ENCODE results near the gene MEPCE.

Gene MEPCE

GRCh38 chr7:100400656-100401055 lies 29.0 kb upstream of the MEPCE start:
- Histone ChIP-seq H2BK120ac (ENCODE audit: insufficient read depth, low read length, poor library complexity) (no peak overlapping the region), H3K9me3 (ENCODE audit: insufficient read depth, low read depth, low read length) (peaks cover 3% of the 10 kb centered on the region), H4K12ac (ENCODE audit: low read depth, low read length) (no peak overlapping the region), H2AK5ac (ENCODE audit: low read length) (no peak overlapping the region), H3K14ac (ENCODE audit: low read length) (no peak overlapping the region), H3K36me3 (ENCODE audit: control insufficient read depth in 1 of 2, insufficient read depth in 2 of 2, low read length in 2 of 2) (no peaks in the 10 kb centered on the region), H3K79me1 (ENCODE audit: low read length) (no peaks in the 10 kb centered on the region), H4K91ac (ENCODE audit: low read depth, low read length) (no peak overlapping the region), H3K4me1 (ENCODE audit: control insufficient read depth in 1 of 2, insufficient read depth in 2 of 2, low read length in 2 of 2) (no peaks in the 10 kb centered on the region), H2BK12ac (ENCODE audit: low read length) (no peak overlapping the region), H3K79me2 (ENCODE audit: control insufficient read depth, insufficient read depth, low read length, poor library complexity) (no peaks in the 10 kb centered on the region), H3K27ac (ENCODE audit: low read depth, low read length) (no peak overlapping the region), H4K8ac (ENCODE audit: low read depth, low read length) (no peak overlapping the region), H2AFZ (ENCODE audit: insufficient read depth, low read length, poor library complexity) (no peak overlapping the region), H3K4ac (ENCODE audit: low read depth, low read length) (no peak overlapping the region), H3K27me3 (ENCODE audit: insufficient read depth, low read length) (no peaks in the 10 kb centered on the region), H3K4me3 (ENCODE audit: low read depth, low read length) (no peak overlapping the region), H3K18ac (ENCODE audit: low read length) (no peak overlapping the region), H3K23ac (ENCODE audit: low read length) (no peak overlapping the region), H3K9ac (ENCODE audit: low read length) (no peak overlapping the region), H3K4me2 (ENCODE audit: low read length) (no peak overlapping the region), H2BK5ac (ENCODE audit: low read depth, low read length, poor library complexity) (no peak overlapping the region)
- DNase-seq, result peak; percentile 18 to 55
- no CpG with 5 or more reads among the region's 11 CpGs for WGBS (ENCODE audit: extremely low coverage, insufficient coverage, insufficient read length)

- Histone ChIP-seq H3K79me1 (ENCODE audit: low read length) (no peaks in the 10 kb centered on the region), H2BK5ac (ENCODE audit: low read depth, low read length, poor library complexity) (no peak overlapping the region), H3K27ac (ENCODE audit: low read depth, low read length) (no peak overlapping the region), H3K4me3 (ENCODE audit: low read depth, low read length) (no peak overlapping the region), H4K91ac (ENCODE audit: low read depth, low read length) (no peak overlapping the region), H3K23ac (ENCODE audit: low read length) (no peak overlapping the region), H3K9me3 (ENCODE audit: insufficient read depth, low read depth, low read length) (peaks cover 3% of the 10 kb centered on the region), H3K4ac (ENCODE audit: low read depth, low read length) (no peak overlapping the region), H2BK120ac (ENCODE audit: insufficient read depth, low read length, poor library complexity) (no peak overlapping the region), H2AFZ (ENCODE audit: insufficient read depth, low read length, poor library complexity) (no peak overlapping the region), H3K79me2 (ENCODE audit: control insufficient read depth, insufficient read depth, low read length, poor library complexity) (no peaks in the 10 kb centered on the region), H3K18ac (ENCODE audit: low read length) (no peak overlapping the region), H3K14ac (ENCODE audit: low read length) (no peak overlapping the region), H4K12ac (ENCODE audit: low read depth, low read length) (no peak overlapping the region), H3K27me3 (ENCODE audit: insufficient read depth, low read length) (no peaks in the 10 kb centered on the region), H4K8ac (ENCODE audit: low read depth, low read length) (no peak overlapping the region), H3K9ac (ENCODE audit: low read length) (no peak overlapping the region), H3K4me1 (ENCODE audit: control insufficient read depth in 1 of 2, insufficient read depth in 2 of 2, low read length in 2 of 2) (no peaks in the 10 kb centered on the region), H2BK12ac (ENCODE audit: low read length) (no peak overlapping the region), H2AK5ac (ENCODE audit: low read length) (no peak overlapping the region), H3K4me2 (ENCODE audit: low read length) (no peak overlapping the region), H3K36me3 (ENCODE audit: control insufficient read depth in 1 of 2, insufficient read depth in 2 of 2, low read length in 2 of 2) (no peaks in the 10 kb centered on the region)
- no CpG with 5 or more reads among the region's 5 CpGs for WGBS (ENCODE audit: extremely low coverage, insufficient coverage, insufficient read length)
- DNase-seq, result no peak
Measured at GRCh38 chr7:100401811-100402210, 27.8 kb upstream of the MEPCE start.

- Histone ChIP-seq H2AK5ac (ENCODE audit: low read length) (no peak overlapping the region), H3K18ac (ENCODE audit: low read length) (no peak overlapping the region), H4K12ac (ENCODE audit: low read depth, low read length) (no peak overlapping the region), H3K27ac (ENCODE audit: low read depth, low read length) (no peak overlapping the region), H3K14ac (ENCODE audit: low read length) (no peak overlapping the region), H2BK12ac (ENCODE audit: low read length) (no peak overlapping the region), H3K4ac (ENCODE audit: low read depth, low read length) (no peak overlapping the region), H3K4me2 (ENCODE audit: low read length) (no peak overlapping the region), H2AFZ (ENCODE audit: insufficient read depth, low read length, poor library complexity) (no peak overlapping the region), H3K4me3 (ENCODE audit: low read depth, low read length) (no peak overlapping the region), H3K9me3 (ENCODE audit: insufficient read depth, low read depth, low read length) (peaks cover 3% of the 10 kb centered on the region), H3K36me3 (ENCODE audit: control insufficient read depth in 1 of 2, insufficient read depth in 2 of 2, low read length in 2 of 2) (no peaks in the 10 kb centered on the region), H3K27me3 (ENCODE audit: insufficient read depth, low read length) (no peaks in the 10 kb centered on the region), H4K91ac (ENCODE audit: low read depth, low read length) (no peak overlapping the region), H3K9ac (ENCODE audit: low read length) (peak overlapping the region; percentile 37), H3K4me1 (ENCODE audit: control insufficient read depth in 1 of 2, insufficient read depth in 2 of 2, low read length in 2 of 2) (no peaks in the 10 kb centered on the region), H2BK120ac (ENCODE audit: insufficient read depth, low read length, poor library complexity) (no peak overlapping the region), H3K23ac (ENCODE audit: low read length) (peak overlapping the region; percentile 97), H2BK5ac (ENCODE audit: low read depth, low read length, poor library complexity) (no peak overlapping the region), H3K79me1 (ENCODE audit: low read length) (no peaks in the 10 kb centered on the region), H4K8ac (ENCODE audit: low read depth, low read length) (no peak overlapping the region), H3K79me2 (ENCODE audit: control insufficient read depth, insufficient read depth, low read length, poor library complexity) (no peaks in the 10 kb centered on the region)
- WGBS (ENCODE audit: extremely low coverage, insufficient coverage, insufficient read length), result no CpG with 5 or more reads among the region's 2 CpGs
- no peak for DNase-seq
Measured at GRCh38 chr7:100402241-100402640, 27.4 kb upstream of the MEPCE start.

GRCh38 chr7:100406767-100407166 lies 22.9 kb upstream of the MEPCE start:
- no peak overlapping the region for H3K4me3 ChIP-seq (ENCODE audit: low read depth, low read length)
- H3K9me3 ChIP-seq (ENCODE audit: insufficient read depth, low read depth, low read length), result no peaks in the 10 kb centered on the region
- no peak overlapping the region for H2BK12ac ChIP-seq (ENCODE audit: low read length)
- H3K9ac ChIP-seq (ENCODE audit: low read length), result no peak overlapping the region
- no peak overlapping the region for H2AK5ac ChIP-seq (ENCODE audit: low read length)
- H4K91ac ChIP-seq (ENCODE audit: low read depth, low read length), result no peak overlapping the region
- no peak overlapping the region for H4K12ac ChIP-seq (ENCODE audit: low read depth, low read length)
- H3K23ac ChIP-seq (ENCODE audit: low read length), result no peak overlapping the region
- peaks cover 2% of the 10 kb centered on the region for H3K27me3 ChIP-seq (ENCODE audit: insufficient read depth, low read length)
- H3K36me3 ChIP-seq (ENCODE audit: control insufficient read depth in 1 of 2, insufficient read depth in 2 of 2, low read length in 2 of 2), result no peaks in the 10 kb centered on the region
- H2BK5ac ChIP-seq (ENCODE audit: low read depth, low read length, poor library complexity), result no peak overlapping the region
- no CpG with 5 or more reads among the region's 6 CpGs for WGBS (ENCODE audit: extremely low coverage, insufficient coverage, insufficient read length)
- no peak overlapping the region for H3K14ac ChIP-seq (ENCODE audit: low read length)
- H3K79me1 ChIP-seq (ENCODE audit: low read length), result no peaks in the 10 kb centered on the region
- no peak overlapping the region for H3K18ac ChIP-seq (ENCODE audit: low read length)
- no peaks in the 10 kb centered on the region for H3K79me2 ChIP-seq (ENCODE audit: control insufficient read depth, insufficient read depth, low read length, poor library complexity)
- DNase-seq, result no peak
- H3K4me1 ChIP-seq (ENCODE audit: control insufficient read depth in 1 of 2, insufficient read depth in 2 of 2, low read length in 2 of 2), result no peaks in the 10 kb centered on the region
- H3K4ac ChIP-seq (ENCODE audit: low read depth, low read length), result no peak overlapping the region
- H3K27ac ChIP-seq (ENCODE audit: low read depth, low read length), result no peak overlapping the region
- no peak overlapping the region for H2BK120ac ChIP-seq (ENCODE audit: insufficient read depth, low read length, poor library complexity)
- H3K4me2 ChIP-seq (ENCODE audit: low read length), result no peak overlapping the region
- no peak overlapping the region for H4K8ac ChIP-seq (ENCODE audit: low read depth, low read length)
- no peak overlapping the region for H2AFZ ChIP-seq (ENCODE audit: insufficient read depth, low read length, poor library complexity)
